HCT116 (cell line): ENCODE results near the gene P2RY14. TPM values are rescaled to one million over a fixed set of nuclear protein-coding genes. Genes with fewer than 3 reads are reported as not detected.

Source experiments
- ATAC-seq: fragments of 200-7000 bp; cut with Tn5 transposase; 2 replicates; pipeline ENCODE4 v1.9.1; 2020; ENCODE audit warnings: mild to moderate bottlenecking, moderate library complexity
- BruUV-seq: library from RNA; stranded (reverse); fragments of 400-500 nt; replicated peaks from 2 replicates; lab custom pipeline; 2021; lab: Mats Ljungman, UMichigan
- CTCF ChIA-PET: fragments of 300-600 bp; sonication (Branson Sonifier 250); formaldehyde crosslinking; loops from one replicate; lab custom pipeline; 2021; ENCODE audit warnings: antibody characterized with exemption; lab: Charles Lee
- POLR2A ChIA-PET: fragments of 300-600, 350-600 bp; sonication (Branson Sonifier 250); formaldehyde crosslinking; loops from one replicate; lab custom pipeline; 2021; ENCODE audit warnings: antibody characterized with exemption; lab: Charles Lee
- RAD21 ChIA-PET, 2 experiments: fragments of 300-600 bp; sonication (Branson Sonifier 250); formaldehyde crosslinking; loops; one replicate each; lab custom pipeline; 2023; ENCODE audit warnings: low total read pairs in 2 of 2; ENCODE audit not compliant: uncharacterized antibody in 2 of 2, unreplicated experiment in 2 of 2, low non-redundant PET in 1 of 2; lab: Charles Lee
- DNase-seq: peaks from one replicate; pipeline ENCODE4 v3.0.0-alpha.2; 2010; ENCODE audit warnings: low read depth, low spot score
- H2AFZ ChIP-seq: fragments of 200-600 bp; shearing (Covaris generic), sonication (generic); 2 replicates; pipeline ENCODE4 v1.6.1; 2017; ENCODE audit warnings: low read depth, mixed run types, mixed read lengths, antibody characterized with exemption, low read length; ENCODE audit not compliant: poor library complexity, severe bottlenecking
- H3K27ac ChIP-seq: 2 replicates; pipeline ENCODE4 v1.5.1; 2012; ENCODE audit warnings: low read depth, low read length
- H3K27me3 ChIP-seq: fragments of 200-600 bp; sonication (generic); 2 replicates; pipeline ENCODE4 v1.6.1; 2016; ENCODE audit warnings: mixed run types, low read length, mixed read lengths; ENCODE audit not compliant: insufficient read depth
- H3K36me3 ChIP-seq, 2 experiments: fragments of 200-500 bp in 1 of 2; fragments of 200-600 bp in 1 of 2; sonication (Bioruptor generic) in 1 of 2; sonication (generic) in 1 of 2; 2 replicates each; pipeline versions ENCODE4 v1.5.1 to v1.6.1; 2014 to 2016; ENCODE audit warnings: low read length in 2 of 2, inconsistent platforms in 1 of 2, mixed read lengths in 1 of 2, mixed run types in 1 of 2; ENCODE audit not compliant: insufficient read depth in 2 of 2, control insufficient read depth in 1 of 2
- H3K4me1 ChIP-seq, 2 experiments: fragments of 200-600 bp in 1 of 2; sonication (generic) in 1 of 2; 2 replicates each; pipeline versions ENCODE4 v1.5.1 to v1.6.1; 2012 to 2017; ENCODE audit warnings: low read length in 2 of 2, inconsistent platforms in 1 of 2, mild to moderate bottlenecking in 1 of 2, mixed read lengths in 1 of 2, mixed run types in 1 of 2, moderate library complexity in 1 of 2; ENCODE audit not compliant: insufficient read depth in 2 of 2, control insufficient read depth in 1 of 2
- H3K4me2 ChIP-seq: fragments of 200-600 bp; sonication (generic); 2 replicates; pipeline ENCODE4 v1.6.1; 2017; ENCODE audit warnings: mixed run types, low read length, mixed read lengths
- H3K4me3 ChIP-seq, 2 experiments: fragments of 200-600 bp in 1 of 2; sonication (generic) in 1 of 2; replicated peaks in 1 of 2; 2 replicates each; pipeline ENCODE4 v1.5.1; 2011 to 2016; ENCODE audit warnings: low read length in 2 of 2, control low read depth in 1 of 2, low read depth in 1 of 2, mild to moderate bottlenecking in 1 of 2, mixed read lengths in 1 of 2, mixed run types in 1 of 2
- H3K79me2 ChIP-seq: fragments of 200-600 bp; sonication (generic); 2 replicates; pipeline ENCODE4 v1.6.1; 2017; ENCODE audit warnings: mild to moderate bottlenecking, mixed run types, low read length, moderate library complexity, mixed read lengths; ENCODE audit not compliant: insufficient read depth
- H3K9ac ChIP-seq: fragments of 200-600 bp; sonication (generic); 2 replicates; pipeline ENCODE4 v1.6.1; 2016; ENCODE audit warnings: low read length, mixed read lengths
- H3K9me2 ChIP-seq: fragments of 200-600 bp; sonication (generic), shearing (Covaris generic); 2 replicates; pipeline ENCODE4 v1.6.1; 2017; ENCODE audit warnings: mixed run types, mild to moderate bottlenecking, moderate library complexity; ENCODE audit not compliant: insufficient read depth
- H3K9me3 ChIP-seq, 2 experiments: fragments of 200-500 bp in 1 of 2; fragments of 200-600 bp in 1 of 2; sonication (Bioruptor generic) in 1 of 2; sonication (generic) in 1 of 2; 2 replicates each; pipeline ENCODE4 v1.6.1; 2014 to 2017; ENCODE audit warnings: low read length in 2 of 2, mixed read lengths in 2 of 2, inconsistent platforms in 1 of 2, low read depth in 1 of 2, mild to moderate bottlenecking in 1 of 2, mixed run types in 1 of 2, moderate library complexity in 1 of 2; ENCODE audit not compliant: control insufficient read depth in 1 of 2, insufficient read depth in 1 of 2
- H4K20me1 ChIP-seq: fragments of 200-600 bp; sonication (generic), shearing (Covaris generic); 2 replicates; pipeline ENCODE4 v1.6.1; 2017; ENCODE audit warnings: mixed run types, mild to moderate bottlenecking, moderate library complexity; ENCODE audit not compliant: insufficient read depth
- CBX3 ChIP-seq: IDR thresholded peaks from 2 replicates; pipeline ENCODE4 v1.6.1; 2012; ENCODE audit warnings: low read depth
- CEBPB ChIP-seq: IDR thresholded peaks from 2 replicates; pipeline ENCODE4 v1.6.1; 2012; ENCODE audit warnings: low read depth
- EGR1 ChIP-seq: IDR thresholded peaks from 2 replicates; pipeline ENCODE4 v1.6.1; 2012; ENCODE audit warnings: low read depth
- EZH2 ChIP-seq: fragments of 200-600 bp; sonication (generic); IDR thresholded peaks from 2 replicates; pipeline ENCODE4 v1.6.1; 2017; ENCODE audit warnings: antibody characterized with exemption, mixed run types
- FOSL1 ChIP-seq: IDR thresholded peaks from 2 replicates; pipeline ENCODE4 v1.6.1; 2012; ENCODE audit warnings: low read depth
- JUND ChIP-seq: IDR thresholded peaks from 2 replicates; pipeline ENCODE4 v1.6.1; 2012
- MAX ChIP-seq: IDR thresholded peaks from 2 replicates; pipeline ENCODE4 v1.6.1; 2012
- POLR2A ChIP-seq: IDR thresholded peaks from 2 replicates; pipeline ENCODE4 v1.7.0; 2011; ENCODE audit warnings: borderline replicate concordance; ENCODE audit not compliant: insufficient read depth, insufficient read length; ENCODE audit errors: extremely low read depth
- REST ChIP-seq: IDR thresholded peaks from 2 replicates; pipeline ENCODE4 v1.6.1; 2012; ENCODE audit warnings: low read depth
- SIN3A ChIP-seq: IDR thresholded peaks from 2 replicates; pipeline ENCODE4 v1.6.1; 2012; ENCODE audit warnings: low read depth
- TCF7L2 ChIP-seq: IDR thresholded peaks from 2 replicates; pipeline ENCODE4 v1.7.0; 2011; ENCODE audit warnings: borderline replicate concordance, inconsistent platforms; ENCODE audit not compliant: insufficient read depth, insufficient read length; ENCODE audit errors: extremely low read depth
- ZBTB33 ChIP-seq: IDR thresholded peaks from 2 replicates; pipeline ENCODE4 v1.6.1; 2011; ENCODE audit warnings: mild to moderate bottlenecking, low read length, moderate library complexity; ENCODE audit not compliant: insufficient replicate concordance; ENCODE audit errors: extremely low read depth
- ZFX ChIP-seq: fragments of 450-650 bp; IDR thresholded peaks from 2 replicates; pipeline ENCODE4 v1.6.1; 2017
- ZNF274 ChIP-seq: fragments of 200-500 bp; sonication (Bioruptor generic); IDR thresholded peaks from 2 replicates; pipeline ENCODE4 v1.6.1; 2014; ENCODE audit warnings: mild to moderate bottlenecking, low read depth, low read length, inconsistent platforms
- intact Hi-C: fragments of 100-400 bp; cut with micrococcal nuclease; formaldehyde crosslinking; loops from 2 replicates; pipeline ENCODE4 v1.10.0; 2022
- total RNA-seq: library from RNA; stranded (reverse); gene quantifications from one replicate; pipeline ENCODE4 v1.2.1, GENCODE V29; 2021; ENCODE audit not compliant: unreplicated experiment

Gene P2RY14
- total RNA-seq, 1 experiment from 2014 or later, result not detected

GRCh38 chr3:151268267-151269235 lies 9.8 kb downstream of the P2RY14 start (continued):
- TF ChIP-seq REST, result no peak
- TF ChIP-seq EZH2, result no peak
- no peak for TF ChIP-seq ZNF274
- no peak for TF ChIP-seq CEBPB
- no peak for TF ChIP-seq MAX

GRCh38 chr3:151267066-151267465 lies 11.3 kb downstream of the P2RY14 start:
- H2AFZ ChIP-seq, result no peak overlapping the region
- intact Hi-C loops, result no loop called here
- DNase-seq, result no peak
- no peaks in the 10 kb centered on the region for H3K79me2 ChIP-seq
- H3K4me1 ChIP-seq, result no peaks in the 10 kb centered on the region
- no peaks in the 10 kb centered on the region for H3K27me3 ChIP-seq
- no peaks in the 10 kb centered on the region for H3K36me3 ChIP-seq
- H4K20me1 ChIP-seq, result no peaks in the 10 kb centered on the region
- H3K4me3 ChIP-seq, result no peak overlapping the region
- H3K4me2 ChIP-seq, result no peak overlapping the region
- no TSS peak for BruUV-seq
- H3K9ac ChIP-seq, result no peak overlapping the region
- ChIA-PET CTCF (no interaction called here), RAD21 (no interaction called here), POLR2A (no interaction called here)
- no peaks in the 10 kb centered on the region for H3K9me3 ChIP-seq
- no peaks in the 10 kb centered on the region for H3K9me2 ChIP-seq
- no peak for ATAC-seq
- no peak overlapping the region for H3K27ac ChIP-seq
- TF ChIP-seq JUND (no peak), POLR2A (no peak), ZFX (no peak), ZBTB33 (no peak), MAX (no peak), SIN3A (no peak), EGR1 (no peak), CBX3 (no peak), FOSL1 (no peak), REST (no peak), TCF7L2 (no peak)
